SU-DHL-6 (cell line): ENCODE data around the gene L2HGDH.

Experiments
- EZH2phosphoT487 ChIP-seq: fragments of 200-600 bp; sonication (generic), shearing (Covaris generic); conservative IDR thresholded peaks from 2 replicates; pipeline ENCODE4 v1.6.1; 2018; ENCODE audit warnings: mild to moderate bottlenecking, antibody characterized with exemption, low read length, moderate library complexity, mixed read lengths
- TF ChIP-seq, protein P1 (sequence below): fragments of 200-600 bp; sonication (generic); IDR thresholded peaks from one replicate; pipeline ENCODE4 v1.5.1; 2017; ENCODE audit warnings: antibody characterized with exemption, mild to moderate bottlenecking, low read length, moderate library complexity; ENCODE audit not compliant: insufficient read depth, poor library complexity, severe bottlenecking

GRCh38 chr14:50333014-50333509 lies 21.0 kb upstream of the L2HGDH start:
- TF ChIP-seq, protein P1, sequence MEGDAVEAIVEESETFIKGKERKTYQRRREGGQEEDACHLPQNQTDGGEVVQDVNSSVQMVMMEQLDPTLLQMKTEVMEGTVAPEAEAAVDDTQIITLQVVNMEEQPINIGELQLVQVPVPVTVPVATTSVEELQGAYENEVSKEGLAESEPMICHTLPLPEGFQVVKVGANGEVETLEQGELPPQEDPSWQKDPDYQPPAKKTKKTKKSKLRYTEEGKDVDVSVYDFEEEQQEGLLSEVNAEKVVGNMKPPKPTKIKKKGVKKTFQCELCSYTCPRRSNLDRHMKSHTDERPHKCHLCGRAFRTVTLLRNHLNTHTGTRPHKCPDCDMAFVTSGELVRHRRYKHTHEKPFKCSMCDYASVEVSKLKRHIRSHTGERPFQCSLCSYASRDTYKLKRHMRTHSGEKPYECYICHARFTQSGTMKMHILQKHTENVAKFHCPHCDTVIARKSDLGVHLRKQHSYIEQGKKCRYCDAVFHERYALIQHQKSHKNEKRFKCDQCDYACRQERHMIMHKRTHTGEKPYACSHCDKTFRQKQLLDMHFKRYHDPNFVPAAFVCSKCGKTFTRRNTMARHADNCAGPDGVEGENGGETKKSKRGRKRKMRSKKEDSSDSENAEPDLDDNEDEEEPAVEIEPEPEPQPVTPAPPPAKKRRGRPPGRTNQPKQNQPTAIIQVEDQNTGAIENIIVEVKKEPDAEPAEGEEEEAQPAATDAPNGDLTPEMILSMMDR = no peak
- TF ChIP-seq EZH2phosphoT487 = no peak
